Brain microvascular endothelial cell (primary cell): ENCODE results near the gene DPYD.

Experiments
- DNase-seq: peaks from one replicate; pipeline ENCODE4 v3.0.0-alpha.2; 2020
- H3K27ac ChIP-seq: fragments of 250-450 bp; sonication (Bioruptor Pico); 2 replicates; pipeline ENCODE4 v1.5.1; 2020; ENCODE audit warnings: mild to moderate bottlenecking, moderate library complexity
- H3K27me3 ChIP-seq: fragments of 250-450 bp; sonication (Bioruptor Pico); replicated peaks from 2 replicates; pipeline ENCODE4 v1.5.1; 2020; ENCODE audit warnings: mild to moderate bottlenecking
- H3K36me3 ChIP-seq: fragments of 250-450 bp; sonication (Bioruptor Pico); replicated peaks from 2 replicates; pipeline ENCODE4 v1.5.1; 2020; ENCODE audit warnings: mild to moderate bottlenecking
- H3K4me3 ChIP-seq: 2 replicates; pipeline ENCODE4 v1.5.1; 2011; ENCODE audit warnings: low read depth, mild to moderate bottlenecking, control low read depth, low read length, moderate library complexity
- CTCF ChIP-seq: IDR thresholded peaks from 2 replicates; pipeline ENCODE4 v1.5.1; 2011; ENCODE audit warnings: low read depth, mild to moderate bottlenecking, moderate library complexity, low read length, control low read depth, inconsistent platforms; ENCODE audit errors: missing control alignments
- in situ Hi-C: cut with HindIII; loops from 2 replicates; pipeline ENCODE4 v1.10.0; 2017; ENCODE audit warnings: low sequenced_read_pairs, low pct_ligation_motif_present

The DPYD gene

GRCh38 chr1:97108179-97108578 lies 812.7 kb downstream of the DPYD start:
- H3K36me3 ChIP-seq, result no peaks in the 10 kb centered on the region
- in situ Hi-C loops, result no loop called here
- no peak for TF ChIP-seq CTCF
- no peaks in the 10 kb centered on the region for H3K27me3 ChIP-seq
- no peak overlapping the region for H3K27ac ChIP-seq
- no peak for DNase-seq
- no peak overlapping the region for H3K4me3 ChIP-seq

- DNase-seq, result no peak
- in situ Hi-C loops, result no loop called here
- Histone ChIP-seq H3K27ac (no peak overlapping the region), H3K36me3 (no peaks in the 10 kb centered on the region), H3K4me3 (no peak overlapping the region), H3K27me3 (no peaks in the 10 kb centered on the region)
- TF ChIP-seq CTCF, result no peak
Observed at GRCh38 chr1:97105531-97105930, 815.3 kb downstream of the DPYD start.

- Histone ChIP-seq H3K27me3 (no peaks in the 10 kb centered on the region), H3K27ac (no peak overlapping the region), H3K36me3 (no peaks in the 10 kb centered on the region), H3K4me3 (no peak overlapping the region)
- DNase-seq, result no peak
- TF ChIP-seq CTCF, result no peak
- in situ Hi-C loops, result no loop called here
Observed at GRCh38 chr1:97101509-97101908, 819.3 kb downstream of the DPYD start.

- Histone ChIP-seq H3K27me3 (no peaks in the 10 kb centered on the region), H3K27ac (no peak overlapping the region), H3K36me3 (no peaks in the 10 kb centered on the region), H3K4me3 (no peak overlapping the region)
- in situ Hi-C loops, result no loop called here
- DNase-seq, result no peak
- TF ChIP-seq CTCF, result no peak
Observed at GRCh38 chr1:97097404-97097925, 823.4 kb downstream of the DPYD start.

GRCh38 chr1:97095764-97096163 lies 825.1 kb downstream of the DPYD start:
- in situ Hi-C loops, result no loop called here
- Histone ChIP-seq H3K27ac (no peak overlapping the region), H3K36me3 (no peaks in the 10 kb centered on the region), H3K27me3 (no peaks in the 10 kb centered on the region), H3K4me3 (no peak overlapping the region)
- DNase-seq, result no peak
- TF ChIP-seq CTCF, result no peak

- Histone ChIP-seq H3K36me3 (no peaks in the 10 kb centered on the region), H3K27ac (peak overlapping the region; percentile 81), H3K27me3 (no peaks in the 10 kb centered on the region), H3K4me3 (no peak overlapping the region)
- DNase-seq, result peak; percentile 80
- TF ChIP-seq CTCF, result no peak
- in situ Hi-C loops, result no loop called here
Observed at GRCh38 chr1:97094247-97094972, 826.4 kb downstream of the DPYD start.
